ENCODE data around the gene IGSF8.
"Not testable (repeated sequence)": the region's sequence is repeated elsewhere in the genome, so short reads cannot be mapped to it uniquely, and the experiment has no call there.

IGSF8 gene

DNA sequence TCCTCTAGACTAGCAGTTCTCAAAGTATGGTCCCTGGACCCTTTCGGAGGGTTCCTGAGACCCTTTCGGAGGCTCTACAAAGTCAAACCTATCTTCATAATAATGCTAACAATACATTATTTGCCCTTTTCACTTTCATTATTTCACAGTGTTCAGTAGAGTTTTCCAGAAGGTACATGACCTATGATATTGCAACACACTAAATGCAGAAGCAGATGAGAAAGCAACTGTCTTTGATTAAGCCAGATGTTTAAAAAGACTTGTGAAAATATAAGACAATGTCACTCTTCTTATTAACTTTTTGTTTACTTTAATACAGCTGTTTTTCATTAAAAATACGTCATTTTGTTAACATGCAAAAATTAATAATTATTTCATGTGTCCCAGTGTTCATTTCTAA is 34.3 kb downstream of the IGSF8 start:
- DNase-seq: no peak

DNA sequence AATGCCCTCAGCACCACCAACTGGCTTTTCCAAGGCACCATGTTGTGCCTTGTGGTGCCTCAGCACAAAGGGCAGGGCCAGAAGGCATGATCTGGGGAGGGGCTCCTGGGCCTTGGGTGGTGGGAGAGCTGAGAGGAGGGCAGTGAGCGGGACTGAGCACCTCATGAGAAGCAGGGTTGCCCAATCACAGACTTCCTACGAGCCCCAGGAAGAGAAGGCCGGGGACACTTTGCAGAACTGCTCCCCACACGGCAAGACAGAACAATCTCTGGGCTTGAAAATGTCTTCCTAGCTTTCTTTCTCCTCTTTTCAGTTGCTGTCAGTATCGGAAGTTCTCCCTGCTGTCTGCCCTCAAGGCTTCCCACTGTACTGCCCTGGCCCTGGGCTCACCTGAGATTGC is 35.2 kb downstream of the IGSF8 start:
- no peak for DNase-seq

DNA sequence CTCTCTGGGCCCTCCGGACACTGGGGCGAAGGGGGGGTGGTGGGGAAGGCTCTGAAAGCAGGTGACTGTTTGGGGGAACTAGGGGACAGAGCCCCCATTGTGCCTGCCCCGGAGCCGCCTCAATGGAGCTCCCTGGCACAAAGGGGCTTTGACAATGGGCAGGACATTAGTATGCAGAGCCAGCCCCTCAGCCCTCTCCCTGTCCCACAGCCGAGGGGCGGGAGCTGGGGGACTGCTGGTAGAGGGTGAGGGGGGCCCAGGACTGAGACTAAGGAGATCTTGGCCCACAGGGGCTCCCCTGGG is 36.2 kb downstream of the IGSF8 start:
- DNase-seq: no peak

DNA sequence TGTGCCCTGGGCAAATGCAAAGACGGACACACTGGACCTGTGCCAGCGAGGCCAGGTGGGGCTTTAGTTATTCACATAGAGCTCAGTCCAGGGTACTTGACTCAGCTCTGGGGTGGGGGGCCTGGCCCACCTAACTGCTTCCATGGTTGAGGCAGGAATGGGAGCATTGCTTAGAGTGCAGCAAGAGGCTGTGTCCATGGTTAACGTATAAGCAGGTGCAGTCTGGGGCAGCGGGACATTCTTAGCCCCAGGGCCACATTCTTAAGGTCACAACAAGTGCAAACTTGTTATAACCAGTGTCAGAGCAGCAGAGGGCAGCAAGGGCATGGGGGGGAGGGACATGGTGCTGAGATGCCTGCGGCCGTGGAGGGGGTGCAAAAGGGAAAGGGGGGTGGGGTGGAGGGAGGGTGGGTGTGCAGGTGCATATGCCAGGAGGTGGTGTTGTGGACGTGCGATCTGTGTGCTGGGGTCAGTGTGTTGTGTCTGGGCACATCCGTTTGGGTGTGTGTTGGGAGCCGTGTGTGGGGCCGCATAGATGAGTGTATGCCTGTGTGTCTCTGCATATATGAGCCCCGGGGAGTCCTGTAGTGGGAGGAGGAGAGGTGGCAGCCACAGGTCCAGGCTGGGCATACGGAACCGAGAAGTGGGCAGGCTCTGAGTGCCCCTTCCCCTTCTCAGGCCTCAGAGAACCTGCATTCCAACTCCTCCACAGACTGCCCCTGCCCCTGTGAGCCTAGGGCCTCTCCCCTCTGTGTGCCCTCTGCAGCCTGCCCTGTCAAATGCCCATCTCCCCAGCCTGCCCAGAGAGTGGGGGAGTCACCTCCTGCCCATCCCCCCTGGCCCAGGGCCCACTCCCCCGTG is 36.8 kb downstream of the IGSF8 start:
- no peak for DNase-seq

DNA sequence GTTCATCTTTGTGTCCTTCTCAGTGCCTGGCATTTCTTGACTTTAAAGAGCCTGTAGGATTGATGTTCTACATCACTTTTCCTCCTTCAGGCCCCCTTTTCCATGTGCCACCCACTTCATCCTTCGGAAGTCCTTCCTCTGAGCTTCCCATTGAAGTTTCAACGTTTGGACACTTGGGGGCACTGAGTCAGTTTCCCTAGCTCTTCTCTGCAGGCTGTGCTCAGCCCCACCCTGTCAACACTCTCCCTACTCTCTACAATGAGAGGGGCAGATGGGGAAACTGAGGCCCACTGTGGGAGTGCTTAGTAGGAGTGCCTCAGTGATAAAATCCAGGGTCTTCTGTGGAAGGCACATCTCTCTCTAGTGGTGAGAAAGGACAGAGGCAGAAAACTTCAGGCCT is 40.3 kb downstream of the IGSF8 start:
- no peak for DNase-seq

DNA sequence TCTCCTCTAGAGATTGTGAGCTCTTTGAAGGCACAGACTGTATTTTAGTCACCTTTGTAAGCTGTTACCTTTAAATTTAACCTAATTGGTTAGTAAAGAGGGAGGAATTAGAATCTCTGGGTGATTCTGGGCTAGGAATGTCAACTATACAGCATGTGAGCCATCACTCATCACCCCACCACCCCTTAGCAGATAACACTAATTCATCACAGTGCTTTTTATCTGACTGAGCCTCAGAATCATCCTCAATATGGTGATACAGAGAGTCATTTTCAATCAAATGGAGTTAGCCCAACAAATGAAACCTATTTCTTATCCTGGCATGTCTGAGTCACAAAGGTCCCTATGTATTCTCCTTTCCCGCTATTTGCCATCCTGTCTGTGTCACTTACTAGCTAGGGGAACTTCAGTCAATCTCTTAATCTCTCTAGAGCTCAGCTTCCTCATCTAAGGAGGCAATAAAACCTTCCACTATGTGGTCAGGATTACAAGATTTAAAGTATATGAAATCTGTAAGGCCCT is 41.7 kb downstream of the IGSF8 start:
- no peak for DNase-seq

DNA sequence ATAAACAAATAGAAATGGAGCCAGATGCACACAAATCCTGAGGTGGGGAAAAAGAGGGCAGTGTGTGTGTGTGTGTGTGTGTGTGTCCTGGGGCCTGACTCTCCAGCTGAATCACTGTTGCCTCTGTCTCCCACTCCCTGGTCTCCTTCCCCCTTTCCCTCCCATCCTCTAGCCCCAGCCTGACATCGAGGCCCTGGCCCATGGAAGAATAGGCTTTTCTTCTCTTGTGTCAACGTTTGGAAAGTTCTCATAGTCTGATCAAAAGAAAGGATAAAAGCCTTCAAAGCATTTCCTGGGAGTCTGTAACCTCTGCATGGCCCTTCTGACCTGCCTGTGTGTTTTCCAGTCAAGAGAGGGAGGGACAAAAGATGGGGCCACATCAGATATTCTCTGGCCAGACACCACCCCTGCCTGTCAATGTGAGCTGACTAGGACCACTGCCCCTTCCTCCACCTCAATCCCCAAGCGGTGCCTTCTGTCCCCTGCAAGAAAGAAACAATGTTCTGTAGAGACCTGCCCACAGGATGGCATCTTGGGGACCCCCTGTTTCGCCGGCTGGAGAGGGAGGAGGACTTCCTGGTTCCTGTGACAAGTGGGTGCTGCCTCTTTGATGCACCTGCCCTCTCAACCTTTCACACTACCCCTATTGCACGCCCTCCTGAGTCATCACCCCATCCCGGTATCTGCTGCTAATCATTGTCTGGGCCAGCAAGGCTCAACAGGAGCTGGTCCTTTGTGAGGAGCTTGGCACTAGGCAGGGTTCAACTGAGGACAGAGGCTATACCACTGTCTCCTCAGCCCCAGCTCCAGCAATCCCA is 44.7 kb downstream of the IGSF8 start:
- no peak for DNase-seq

DNA sequence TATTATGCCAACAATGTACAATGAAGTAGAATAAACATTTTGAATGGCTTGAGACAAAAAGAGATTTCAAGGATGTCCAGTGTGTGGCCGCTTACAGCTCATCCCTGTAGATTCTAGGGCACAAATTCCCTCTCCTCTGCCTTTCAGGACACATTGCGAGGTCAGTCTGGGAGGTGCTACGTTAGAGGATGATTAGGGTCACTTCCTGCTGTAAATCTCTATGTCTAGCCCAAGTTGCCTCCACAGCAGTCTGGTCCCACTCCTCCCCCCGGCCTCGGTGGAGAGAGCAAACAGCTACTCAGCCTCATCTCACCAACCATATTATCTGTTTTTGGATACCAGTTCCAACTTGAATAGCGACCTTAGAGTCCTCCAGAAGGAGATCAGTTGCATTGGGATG is 45.5 kb downstream of the IGSF8 start:
- no peak for DNase-seq

DNA sequence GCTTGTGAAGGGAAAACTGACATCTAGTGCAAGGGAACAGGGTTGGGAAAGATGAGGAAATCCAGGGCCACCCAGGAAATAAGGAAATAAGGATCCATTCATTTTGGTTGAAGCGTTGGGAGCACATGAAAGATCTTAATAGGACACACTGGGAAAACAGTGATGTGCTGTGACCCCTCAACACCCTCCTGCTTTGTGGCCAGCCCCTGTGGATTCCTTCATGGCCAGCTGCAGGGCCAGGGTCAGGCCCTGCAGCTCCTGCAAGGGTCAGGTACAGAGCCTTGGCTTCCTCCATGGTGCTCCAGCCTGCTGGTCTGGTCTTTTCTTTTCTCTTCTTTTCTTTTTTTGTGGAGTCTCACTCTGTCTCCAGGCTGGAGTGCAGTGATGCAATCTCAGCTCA is 47.8 kb downstream of the IGSF8 start:
- no peak for DNase-seq

DNA sequence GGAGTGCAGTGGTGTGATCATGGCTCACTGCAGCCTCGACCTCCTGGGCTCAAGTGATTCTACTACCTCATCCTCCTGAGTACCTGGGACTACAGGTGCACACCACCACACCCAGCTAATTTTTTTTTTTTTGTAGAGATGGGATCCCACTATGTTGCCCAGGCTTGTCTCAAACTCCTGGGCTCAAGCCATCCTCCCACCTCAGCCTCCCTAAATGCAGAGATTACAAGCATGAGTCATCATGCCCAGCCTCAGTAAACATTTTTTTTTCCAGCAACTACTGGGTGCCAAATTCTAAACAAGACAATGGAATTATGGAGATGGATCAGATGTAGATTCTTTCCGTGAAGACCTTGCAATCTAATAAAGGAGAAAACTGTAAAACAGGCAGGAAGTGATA is 48.2 kb downstream of the IGSF8 start:
- DNase-seq: not testable (repeated sequence)

DNA sequence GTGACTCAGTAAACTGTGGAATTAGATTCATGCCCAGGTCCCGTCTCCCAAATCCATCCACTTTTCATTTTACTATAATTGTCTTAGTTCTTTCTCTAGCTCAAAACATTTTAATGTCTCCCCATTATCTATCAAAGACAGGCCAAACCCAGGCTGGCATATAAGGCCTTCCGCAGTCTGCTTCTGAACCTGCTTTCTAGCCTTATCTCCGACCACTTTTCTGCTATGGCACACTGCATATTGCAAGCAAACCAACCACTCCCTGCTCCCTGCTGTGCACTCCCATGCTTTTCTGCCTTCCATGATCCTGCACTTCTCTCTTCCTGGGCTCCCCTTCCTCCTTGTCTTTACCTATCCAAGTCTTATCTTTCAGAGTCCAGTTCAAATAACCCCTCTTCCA is 49.3 kb downstream of the IGSF8 start:
- no peak for DNase-seq

DNA sequence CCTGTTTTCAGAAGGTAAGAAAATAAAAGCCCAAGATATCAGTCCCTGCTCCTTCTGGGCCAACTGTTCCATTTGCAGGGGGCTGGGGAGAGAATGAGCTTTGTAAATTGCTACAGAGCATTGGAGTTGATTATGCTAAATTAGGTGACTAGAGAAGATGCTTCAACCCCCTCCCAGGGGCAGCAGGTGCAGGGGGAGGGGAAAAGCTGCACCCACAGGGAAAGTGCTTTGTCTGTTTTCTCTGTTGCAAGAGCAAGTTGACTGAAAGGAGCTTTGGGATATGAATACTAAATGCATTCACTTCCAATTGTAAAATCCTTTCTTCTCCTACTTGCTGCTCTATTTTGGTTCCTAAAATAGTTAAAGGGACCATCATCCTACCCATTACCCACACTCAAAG is 50.1 kb downstream of the IGSF8 start:
- no peak for DNase-seq

DNA sequence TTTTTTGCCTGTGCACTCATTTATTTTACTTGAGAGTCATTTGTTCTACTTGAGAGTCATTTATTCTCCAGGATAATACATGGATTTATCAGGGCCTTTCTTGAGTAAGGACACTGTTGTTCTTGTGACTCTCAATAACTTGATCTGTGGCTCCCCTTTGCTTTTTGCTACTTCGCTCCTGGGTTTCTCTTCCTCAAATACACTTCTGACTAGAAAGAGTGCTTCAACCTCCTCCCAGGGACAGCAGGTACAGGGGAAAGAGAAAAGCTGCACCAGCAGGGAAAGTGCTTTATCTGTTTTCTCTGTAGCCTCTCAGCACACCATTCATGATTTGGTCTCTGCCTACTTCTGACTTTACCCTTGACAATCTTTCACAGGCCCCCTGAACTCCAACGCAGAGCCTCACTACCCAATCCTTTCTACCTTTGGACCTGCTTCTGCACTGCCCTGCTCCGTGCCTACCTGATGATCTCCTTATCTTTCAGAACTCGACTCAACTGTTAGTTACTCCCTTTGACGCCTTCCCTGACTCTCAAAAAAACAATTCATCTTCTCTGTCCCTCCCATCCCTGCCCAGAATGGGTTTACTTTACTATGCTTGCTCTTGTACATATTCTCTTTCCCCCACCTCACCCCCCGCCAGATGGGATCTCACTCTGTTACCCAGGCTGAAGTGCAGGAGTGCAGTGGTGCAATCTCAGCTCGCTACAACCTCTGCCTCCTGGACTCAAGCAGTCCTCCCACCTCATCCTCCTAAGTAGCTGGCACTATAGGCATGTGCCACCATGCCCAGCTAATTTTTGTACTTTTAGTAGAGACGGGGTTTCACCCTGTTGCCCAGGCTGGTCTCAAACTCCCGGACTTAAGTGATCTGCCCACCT is 51.1 kb downstream of the IGSF8 start:
- no peak for DNase-seq

DNA sequence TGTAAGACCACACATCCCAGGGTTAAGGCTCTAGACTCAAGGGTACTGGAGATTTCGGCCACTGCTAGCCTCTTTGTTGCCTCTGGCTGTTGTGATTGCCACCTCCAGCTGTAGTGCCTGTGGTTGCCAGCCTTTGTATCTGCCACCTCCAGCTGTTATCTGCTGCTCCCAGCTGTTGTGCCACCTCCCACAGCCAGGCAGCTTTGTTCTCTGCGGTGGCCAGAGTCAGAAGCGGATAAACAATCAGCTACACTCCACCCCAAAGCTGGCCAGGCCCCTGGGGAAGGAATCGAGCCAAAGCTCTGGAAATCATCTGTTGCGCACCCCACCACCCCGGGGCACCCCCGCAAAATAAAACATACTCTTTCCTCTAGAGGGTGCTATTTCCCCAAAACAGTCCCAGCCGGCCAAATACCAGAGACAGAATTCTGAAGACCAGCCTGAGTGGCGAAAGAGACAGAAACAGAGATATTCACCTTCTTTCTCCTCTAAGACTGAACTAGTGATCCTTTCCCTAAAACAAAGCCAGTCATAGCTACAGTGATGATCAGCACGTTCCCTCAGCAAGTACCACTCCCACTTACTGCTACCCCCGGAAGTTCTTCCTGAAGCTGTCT is 51.8 kb downstream of the IGSF8 start:
- peak; percentile 49 for DNase-seq

DNA sequence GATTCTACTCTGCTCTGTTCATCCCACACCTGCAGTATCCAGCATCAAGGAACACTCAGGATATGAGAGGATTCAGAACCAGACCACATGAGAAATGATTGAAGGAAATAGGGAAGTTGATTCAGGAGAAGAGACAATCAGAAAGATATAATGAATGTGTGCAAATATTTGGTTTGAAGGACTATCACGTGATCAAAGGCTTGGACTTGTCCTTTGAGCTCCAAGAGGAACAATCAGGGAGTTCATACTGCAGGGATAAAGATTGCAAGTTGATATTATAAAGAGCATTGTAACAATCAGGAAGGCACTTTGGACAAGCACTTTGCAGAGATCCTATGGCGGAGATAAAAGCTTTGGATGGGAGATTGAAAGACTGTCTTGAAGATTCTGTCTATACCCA is 52.8 kb downstream of the IGSF8 start:
- no peak for DNase-seq

DNA sequence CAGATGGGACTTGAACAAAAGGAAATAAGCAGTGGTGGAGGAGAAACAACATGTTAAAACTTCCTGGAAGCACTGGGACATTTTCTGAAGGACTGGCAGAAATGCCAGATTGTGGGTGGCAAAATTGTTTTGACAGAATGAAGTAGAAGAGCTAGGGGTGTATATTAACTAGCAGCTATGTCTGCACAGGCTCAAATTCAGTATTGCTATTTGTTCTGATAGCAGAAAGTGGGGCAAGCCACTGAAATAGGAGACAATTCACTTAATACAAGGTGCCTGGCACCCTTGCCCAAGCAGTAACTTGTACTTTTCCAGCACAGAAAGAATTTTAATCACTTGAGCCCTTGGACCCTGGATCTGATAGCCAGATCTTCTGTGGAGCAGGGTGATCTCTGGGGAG is 54.9 kb downstream of the IGSF8 start:
- no peak for DNase-seq

All from CD4-positive, alpha-beta T cell treated with Interleukin-17A for 4 hours (primary cell).